Left lung (tissue), 10 donors: Measurements from ENCODE around the gene RBFOX2. TPM values are rescaled to one million over a fixed set of nuclear protein-coding genes. Genes with fewer than 3 reads are reported as not detected.

Source experiments
- ATAC-seq: fragments of 200-7000 bp; cut with Tn5 transposase; one replicate; pipeline ENCODE4 v1.9.1; 2020; ENCODE audit warnings: moderate library complexity
- DNase-seq, 4 donors: peaks; one replicate each; pipeline ENCODE4 v3.0.0-alpha.2; 2013 to 2020
- H3K27ac ChIP-seq, 2 donors: fragments of 200-600 bp; sonication (generic) in 1 of 2; one replicate each; pipeline versions ENCODE4 v1.5.0 to v1.8.0; 2020 to 2021
- H3K27me3 ChIP-seq, 2 donors: fragments of 200-600 bp; sonication (generic) in 1 of 2; one replicate each; pipeline versions ENCODE4 v1.5.0 to v1.8.0; 2020 to 2021
- H3K36me3 ChIP-seq, 2 donors: fragments of 200-600 bp; sonication (generic) in 1 of 2; one replicate each; pipeline versions ENCODE4 v1.5.0 to v1.8.0; 2020 to 2021
- H3K4me1 ChIP-seq, 2 donors: fragments of 200-600 bp; one replicate each; pipeline ENCODE4 v1.8.0; 2021
- H3K4me3 ChIP-seq, 2 donors: fragments of 200-600 bp; sonication (generic) in 1 of 2; one replicate each; pipeline versions ENCODE4 v1.5.0 to v1.8.0; 2020 to 2021; ENCODE audit warnings: mild to moderate bottlenecking in 1 of 2
- H3K9me3 ChIP-seq, 2 donors: fragments of 200-600 bp; sonication (generic) in 1 of 2; one replicate each; pipeline versions ENCODE4 v1.5.0 to v1.8.0; 2020 to 2021
- CTCF ChIP-seq, 2 donors: fragments of 200-600 bp; sonication (generic) in 1 of 2; IDR thresholded peaks; one replicate each; pipeline versions ENCODE4 v1.5.0 to v1.8.0; 2021; ENCODE audit warnings: antibody characterized with exemption in 2 of 2
- intact Hi-C, 2 donors: fragments of 100-400 bp; cut with DNase I; formaldehyde crosslinking; loops; one replicate each; pipeline versions ENCODE4 v1.11.2 to v1.14.2; 2022
- polyA plus RNA-seq, 6 donors: library from polyadenylated mRNA; unstranded; fragments of 120-200 nt; gene quantifications; one replicate each; pipeline ENCODE4 v1.2.1, GENCODE V29; 2013; ENCODE audit not compliant: insufficient read length in 6 of 6
- total RNA-seq, 2 donors: library from RNA; stranded (reverse); fragmentation: NEBNext Ultra II Directional; extraction: Animal tissue kit (Norgen Biotek cat#: 25700); gene quantifications; one replicate each; pipeline ENCODE4 v1.2.1, GENCODE V29; 2021
- donor health status: DM: no; HTN: yes; CAD: no.
- donor health status: DM: no; HTN: no; CAD: no.

The RBFOX2 gene
- total and polyA plus RNA-seq, 8 donors: 63.1 to 171 (median 154) TPM

- intact Hi-C loops: no loop called here
- TF ChIP-seq CTCF (IDR thresholded peaks at IDR 0.05): no peak
These were observed 13.6 kb upstream of the RBFOX2 start for GRCh38 chr22:36042240-36042639.

GRCh38 chr22:36039125-36039524 is 10.5 kb upstream of the RBFOX2 start:
- ATAC-seq: no peak
- intact Hi-C loops: no loop called here
- no peak for DNase-seq

More at GRCh38 chr22:36042240-36042639, 13.6 kb upstream of the RBFOX2 start:
- no peaks in the 10 kb centered on the region for H3K4me1 ChIP-seq
- ATAC-seq (no peak), DNase-seq (no peak)
- no peaks in the 10 kb centered on the region for H3K36me3 ChIP-seq
- no peak overlapping the region for H3K27ac ChIP-seq
- no peak overlapping the region for H3K4me3 ChIP-seq
- H3K9me3 ChIP-seq: no peaks in the 10 kb centered on the region
- H3K27me3 ChIP-seq: no peaks in the 10 kb centered on the region

GRCh38 chr22:36037102-36037758 is 8.6 kb upstream of the RBFOX2 start:
- TF ChIP-seq CTCF (IDR thresholded peaks at IDR 0.05): no peak
- DNase-seq: no peak
- H3K9me3 ChIP-seq: no peaks in the 10 kb centered on the region
- no peak overlapping the region for H3K4me3 ChIP-seq
- ATAC-seq: no peak
- intact Hi-C loops: no loop called here
- no peaks in the 10 kb centered on the region for H3K36me3 ChIP-seq
- H3K27ac ChIP-seq: no peak overlapping the region
- no peaks in the 10 kb centered on the region for H3K4me1 ChIP-seq
- H3K27me3 ChIP-seq: no peaks in the 10 kb centered on the region

More at GRCh38 chr22:36039125-36039524, 10.5 kb upstream of the RBFOX2 start:
- TF ChIP-seq CTCF (IDR thresholded peaks at IDR 0.05): no peak
- Histone ChIP-seq H3K27me3 (no peaks in the 10 kb centered on the region), H3K27ac (no peak overlapping the region), H3K36me3 (no peaks in the 10 kb centered on the region), H3K9me3 (no peaks in the 10 kb centered on the region), H3K4me1 (no peaks in the 10 kb centered on the region), H3K4me3 (no peak overlapping the region)

GRCh38 chr22:36036167-36036624 is 7.6 kb upstream of the RBFOX2 start:
- Histone ChIP-seq H3K4me1 (no peaks in the 10 kb centered on the region), H3K27me3 (no peaks in the 10 kb centered on the region), H3K4me3 (no peak overlapping the region), H3K36me3 (no peaks in the 10 kb centered on the region), H3K9me3 (no peaks in the 10 kb centered on the region), H3K27ac (no peak overlapping the region)
- ATAC-seq: no peak
- intact Hi-C loops: no loop called here
- no peak for DNase-seq
- no peak for TF ChIP-seq CTCF (IDR thresholded peaks at IDR 0.05)

- H3K9me3 ChIP-seq: no peaks in the 10 kb centered on the region
- no peaks in the 10 kb centered on the region for H3K36me3 ChIP-seq
- H3K4me3 ChIP-seq: no peak overlapping the region
- H3K4me1 ChIP-seq: peaks cover 0 to 4% of the 10 kb centered on the region in 2 donors
- no peak for ATAC-seq
- H3K27ac ChIP-seq: no peak overlapping the region
- no peak for TF ChIP-seq CTCF (IDR thresholded peaks at IDR 0.05)
- H3K27me3 ChIP-seq: peaks cover 0 to 28% of the 10 kb centered on the region in 2 donors
- intact Hi-C loops: no loop called here
- DNase-seq: no peak
These were observed 4.0 kb upstream of the RBFOX2 start for GRCh38 chr22:36032611-36033010.
